Globus pallidus (tissue), 1 donor: ENCODE measurements around the gene AKAP12.
"Not testable (repeated sequence)": the region's sequence is repeated elsewhere in the genome, so short reads cannot be mapped to it uniquely, and the experiment has no call there.

ENCODE experiments used
- DNase-seq: peaks from one replicate; pipeline ENCODE4 v3.0.0-alpha.2; 2015; ENCODE audit warnings: low spot score

Gene AKAP12

GRCh38 chr6:151382631-151383030 is 142.9 kb downstream of the AKAP12 start:
- DNase-seq: not testable (repeated sequence)

- no peak for DNase-seq
These were observed 144.4 kb downstream of the AKAP12 start for GRCh38 chr6:151384151-151384550.

- DNase-seq: no peak
These were observed 145.4 kb downstream of the AKAP12 start for GRCh38 chr6:151385177-151385576.

GRCh38 chr6:151387175-151387970 is 147.6 kb downstream of the AKAP12 start:
- no peak for DNase-seq

- DNase-seq: no peak
These were observed 148.5 kb downstream of the AKAP12 start for GRCh38 chr6:151388236-151388635.

GRCh38 chr6:151388997-151389617 is 149.3 kb downstream of the AKAP12 start:
- DNase-seq: no peak

GRCh38 chr6:151389618-151390275 is 150.0 kb downstream of the AKAP12 start:
- DNase-seq: peak; percentile 79

- DNase-seq: peak; percentile 98
These were observed 150.6 kb downstream of the AKAP12 start for GRCh38 chr6:151390276-151390850.

- peak; percentile 63 for DNase-seq
These were observed 151.2 kb downstream of the AKAP12 start for GRCh38 chr6:151390851-151391470.

- peak; percentile 81 for DNase-seq
These were observed 152.0 kb downstream of the AKAP12 start, which contains the start of gene ZBTB2 for GRCh38 chr6:151391471-151392413. Gene ZBTB2, minus strand, starts transcription at chr6:151391559. Its CDS starts 17,922 bp downstream, at chr6:151373637.

- no peak for DNase-seq
These were observed 152.7 kb downstream of the AKAP12 start for GRCh38 chr6:151392427-151392826.

GRCh38 chr6:151393410-151393809 is 153.6 kb downstream of the AKAP12 start:
- no peak for DNase-seq

- no peak for DNase-seq
These were observed 159.9 kb downstream of the AKAP12 start for GRCh38 chr6:151399679-151400078.

- DNase-seq: no peak
These were observed 160.7 kb downstream of the AKAP12 start for GRCh38 chr6:151400473-151400872.

- no peak for DNase-seq
These were observed 162.5 kb downstream of the AKAP12 start for GRCh38 chr6:151402228-151402627.

GRCh38 chr6:151403919-151404308 is 164.1 kb downstream of the AKAP12 start:
- no peak for DNase-seq
